ENCODE data around the gene RNF148.

GRCh38 chr7:122652876-122653275, 49.8 kb downstream of the RNF148 start:
- peak in 1 of 2 donors; percentile 38 for TF ChIP-seq POLR2AphosphoS5 (IDR thresholded peaks at IDR 0.05; ENCODE audit: insufficient read depth in 1 of 2, low read depth in 1 of 2)
- TF ChIP-seq CTCF (IDR thresholded peaks at IDR 0.05) = no peak
- no peak for TF ChIP-seq POLR2A (IDR thresholded peaks at IDR 0.05)

Measured in vagina (tissue), 2 donors.